TTC549 (cell line): ENCODE data around the gene SUSD1.

Experiments
- FAIRE-seq: peaks from 2 replicates; lab custom pipeline; 2012; peaks lifted over from hg19 to GRCh38; lab: Jason Lieb, UNC

Gene SUSD1

DNA sequence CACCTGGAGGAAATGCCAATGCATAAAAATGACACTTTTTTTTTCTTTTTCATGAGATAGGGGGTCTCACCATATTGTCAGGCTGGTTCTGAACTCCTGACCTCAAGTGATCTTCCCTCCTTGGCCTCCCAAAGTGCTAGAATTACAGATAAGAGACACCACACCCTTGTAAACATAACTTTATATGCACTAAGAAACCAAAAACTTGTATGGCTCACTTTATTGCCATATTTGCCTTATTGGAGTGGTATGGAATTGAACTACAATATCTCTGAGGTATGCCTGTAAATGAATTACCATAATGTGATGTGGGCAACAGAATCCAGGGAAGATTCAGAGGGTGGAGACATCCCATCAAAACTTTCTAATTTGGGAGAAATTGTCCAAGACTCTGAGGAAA is 164.6 kb downstream of the SUSD1 start:
- FAIRE-seq: no peak

- FAIRE-seq: no peak
Measured at GRCh38 chr9:112009656-112010055, 165.4 kb downstream of the SUSD1 start.

DNA sequence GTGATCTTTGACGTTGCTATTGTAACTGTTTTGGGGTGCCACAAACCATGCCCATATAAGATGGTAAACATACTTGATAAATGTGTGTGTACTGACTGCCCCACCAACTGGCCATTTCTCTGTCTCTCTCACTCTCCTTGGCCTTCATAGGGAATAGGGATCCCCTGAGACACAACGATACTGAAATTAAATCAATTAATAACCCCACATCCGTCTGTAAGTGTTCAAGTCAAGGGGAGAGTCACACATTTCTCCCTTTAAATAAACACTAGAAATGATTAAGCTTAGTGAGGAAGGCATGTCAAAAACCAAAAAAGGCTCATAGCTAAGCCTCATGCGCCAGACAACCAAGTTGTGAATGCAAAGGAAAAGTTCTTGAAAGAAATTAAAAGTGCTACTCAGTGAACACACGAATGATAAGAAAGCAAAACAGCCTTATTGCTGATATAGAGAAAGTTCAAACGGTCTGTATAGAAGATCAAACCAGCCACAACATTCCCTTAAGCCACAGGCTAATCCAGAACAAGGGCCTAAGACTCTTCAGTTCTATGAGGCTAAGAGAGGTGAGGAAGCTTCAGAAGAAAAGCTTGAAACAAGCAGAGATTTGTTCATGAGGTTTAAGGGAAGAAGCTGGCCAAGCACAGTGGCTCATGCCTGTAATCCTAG is 167.4 kb downstream of the SUSD1 start:
- FAIRE-seq: no peak

DNA sequence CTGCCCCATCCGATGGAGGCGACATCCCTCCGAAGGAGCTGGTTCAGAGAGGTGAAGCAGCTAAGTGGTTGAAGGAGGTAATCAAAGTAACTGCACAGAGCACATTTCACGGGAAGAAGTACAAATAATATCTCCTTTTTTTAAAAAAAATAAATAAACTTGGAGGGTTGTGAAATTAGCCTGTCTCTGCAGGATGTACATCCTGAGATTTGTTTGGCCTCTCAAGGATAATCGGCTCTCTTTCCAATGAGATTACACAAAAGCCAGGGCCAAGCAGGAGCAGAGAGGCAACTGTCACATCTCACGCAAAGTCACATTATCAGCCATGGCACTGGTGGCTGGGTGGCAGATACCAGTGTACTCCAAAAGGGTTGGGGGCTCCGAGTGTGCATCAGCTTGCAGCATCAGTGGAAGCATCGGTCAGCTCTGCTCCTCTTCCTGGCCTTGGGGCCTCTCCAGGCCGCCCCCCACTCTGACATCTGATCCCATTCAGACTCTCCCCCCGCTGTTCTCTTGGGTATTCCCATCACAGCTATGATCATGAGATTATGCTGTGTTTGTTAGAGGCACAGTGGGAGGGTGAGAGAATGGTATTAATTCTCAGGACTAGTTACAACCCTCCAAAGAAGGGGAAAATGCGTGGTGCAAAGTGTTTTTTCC is 168.6 kb downstream of the SUSD1 start:
- no peak for FAIRE-seq

- no peak for FAIRE-seq
Measured at GRCh38 chr9:112005939-112006338, 169.2 kb downstream of the SUSD1 start.

DNA sequence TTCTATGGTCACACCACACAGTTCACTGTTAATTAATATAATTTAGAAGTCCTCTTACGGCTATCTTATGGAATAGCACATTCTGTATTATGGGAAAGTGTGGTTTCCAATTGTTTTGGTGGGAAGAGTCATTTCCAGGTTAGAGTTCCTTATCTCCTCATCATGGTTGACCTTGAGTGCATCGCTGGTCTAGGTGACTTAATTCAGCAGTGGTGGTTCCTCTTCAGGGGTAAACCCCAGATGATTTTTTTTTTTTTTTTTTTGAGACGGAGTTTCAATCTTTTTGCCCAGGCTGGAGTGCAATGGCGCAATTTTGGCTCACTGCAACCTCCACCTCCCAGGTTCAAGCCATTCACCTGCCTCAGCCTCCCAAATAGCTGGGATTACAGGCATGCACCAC is 171.6 kb downstream of the SUSD1 start:
- no peak for FAIRE-seq

- FAIRE-seq: no peak
Measured at GRCh38 chr9:112002847-112003457, 172.1 kb downstream of the SUSD1 start.

GRCh38 chr9:112002131-112002846 is 172.8 kb downstream of the SUSD1 start:
- FAIRE-seq: no peak

DNA sequence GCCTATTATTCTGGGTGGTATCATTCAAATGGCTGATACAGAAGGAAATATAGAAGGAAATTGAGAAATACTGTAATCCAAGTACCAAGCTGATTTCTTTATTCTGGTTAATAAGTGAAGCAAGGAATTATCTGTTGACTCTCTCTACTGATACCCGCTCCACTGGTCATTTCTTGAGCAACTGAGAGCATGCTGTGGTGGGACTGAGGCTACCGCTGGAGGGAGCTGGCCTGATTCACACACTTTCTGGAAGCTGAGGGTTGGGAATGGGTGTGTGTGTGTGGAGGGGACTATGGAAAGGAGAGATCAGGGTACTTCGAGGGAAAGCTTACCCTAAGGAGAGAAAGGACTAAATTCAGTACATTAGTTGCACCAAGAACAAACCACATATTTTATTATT is 174.4 kb downstream of the SUSD1 start:
- no peak for FAIRE-seq

DNA sequence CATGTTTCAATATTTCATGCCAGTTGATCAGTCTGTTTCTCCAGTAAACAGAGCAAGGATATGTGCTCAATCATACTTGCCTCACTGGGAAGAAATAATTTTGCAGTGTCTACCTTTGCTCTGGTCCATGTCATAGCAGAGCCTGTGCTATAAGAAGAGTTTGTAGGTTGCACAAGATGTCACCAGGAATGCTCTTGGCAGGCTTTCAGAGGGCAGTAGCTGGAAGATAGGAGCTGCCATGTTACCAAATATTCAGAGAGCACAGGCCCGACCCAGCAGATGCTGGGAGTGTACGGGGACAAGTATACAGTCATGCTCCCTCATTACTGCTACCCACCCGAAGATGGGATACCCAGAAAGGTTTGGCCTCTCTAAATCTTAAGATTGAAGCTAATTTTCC is 175.8 kb downstream of the SUSD1 start:
- no peak for FAIRE-seq

DNA sequence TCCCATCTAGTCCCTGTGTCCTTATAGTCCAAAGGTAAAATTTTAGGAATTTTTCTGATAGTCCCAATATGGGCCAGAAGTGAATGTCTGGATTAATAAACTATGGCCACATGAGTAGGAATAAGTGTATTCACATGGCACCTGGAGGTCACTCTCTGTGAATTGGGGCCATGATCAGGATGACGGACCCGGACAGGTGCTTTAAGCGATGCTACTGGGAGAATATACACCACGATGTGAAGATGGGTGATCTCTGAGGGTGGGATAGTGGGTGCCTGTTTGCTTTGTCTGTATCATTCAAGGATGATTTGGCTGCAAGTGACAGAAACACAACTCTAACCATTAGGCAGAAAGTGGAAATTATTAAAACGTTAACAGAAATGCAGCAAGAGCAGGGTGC is 177.3 kb downstream of the SUSD1 start:
- no peak for FAIRE-seq

- no peak for FAIRE-seq
Measured at GRCh38 chr9:111994831-111995458, 180.2 kb downstream of the SUSD1 start.

DNA sequence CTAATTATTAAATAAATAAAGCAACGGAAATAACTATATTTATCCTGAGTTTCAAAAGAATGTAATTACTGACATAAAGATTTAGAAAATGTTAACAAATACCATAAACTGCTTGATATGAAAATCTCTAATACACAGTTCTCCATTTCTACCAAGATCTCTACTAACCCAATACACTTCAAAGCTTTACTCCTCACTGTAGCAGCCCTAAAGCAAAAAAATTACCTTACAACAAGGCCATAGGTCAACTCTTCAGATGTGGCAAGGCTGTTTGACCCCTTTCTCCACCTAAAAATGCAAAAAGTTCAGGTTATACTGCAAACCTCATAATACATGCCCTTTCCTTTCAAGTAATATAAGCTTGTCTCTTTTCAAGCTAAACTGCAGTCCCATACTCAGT is 181.8 kb downstream of the SUSD1 start:
- no peak for FAIRE-seq

GRCh38 chr9:111992523-111992922 is 182.6 kb downstream of the SUSD1 start:
- no peak for FAIRE-seq

GRCh38 chr9:111991179-111991578 is 183.9 kb downstream of the SUSD1 start:
- no peak for FAIRE-seq
